Right renal cortex interstitium (tissue), 3 donors: Measurements from ENCODE around the gene ZNF468. TPM values are rescaled to one million over a fixed set of nuclear protein-coding genes. Genes with fewer than 3 reads are reported as not detected.
"Not testable (repeated sequence)": the region's sequence is repeated elsewhere in the genome, so short reads cannot be mapped to it uniquely, and the experiment has no call there.

Experiments
- DNase-seq, 3 donors: peaks; one replicate each; pipeline ENCODE4 v3.0.0-alpha.2; 2013; ENCODE audit warnings: low read depth in 3 of 3, low spot score in 2 of 3
- polyA plus RNA-seq, 3 donors: library from polyadenylated mRNA; unstranded; fragments of 120-200 nt; gene quantifications; one replicate each; pipeline ENCODE4 v1.2.1, GENCODE V29; 2013; ENCODE audit not compliant: insufficient read length in 3 of 3

ZNF468 gene
- 10 to 100 TPM; 35.2 to 36.3 (median 35.5) TPM for polyA plus RNA-seq

DNA sequence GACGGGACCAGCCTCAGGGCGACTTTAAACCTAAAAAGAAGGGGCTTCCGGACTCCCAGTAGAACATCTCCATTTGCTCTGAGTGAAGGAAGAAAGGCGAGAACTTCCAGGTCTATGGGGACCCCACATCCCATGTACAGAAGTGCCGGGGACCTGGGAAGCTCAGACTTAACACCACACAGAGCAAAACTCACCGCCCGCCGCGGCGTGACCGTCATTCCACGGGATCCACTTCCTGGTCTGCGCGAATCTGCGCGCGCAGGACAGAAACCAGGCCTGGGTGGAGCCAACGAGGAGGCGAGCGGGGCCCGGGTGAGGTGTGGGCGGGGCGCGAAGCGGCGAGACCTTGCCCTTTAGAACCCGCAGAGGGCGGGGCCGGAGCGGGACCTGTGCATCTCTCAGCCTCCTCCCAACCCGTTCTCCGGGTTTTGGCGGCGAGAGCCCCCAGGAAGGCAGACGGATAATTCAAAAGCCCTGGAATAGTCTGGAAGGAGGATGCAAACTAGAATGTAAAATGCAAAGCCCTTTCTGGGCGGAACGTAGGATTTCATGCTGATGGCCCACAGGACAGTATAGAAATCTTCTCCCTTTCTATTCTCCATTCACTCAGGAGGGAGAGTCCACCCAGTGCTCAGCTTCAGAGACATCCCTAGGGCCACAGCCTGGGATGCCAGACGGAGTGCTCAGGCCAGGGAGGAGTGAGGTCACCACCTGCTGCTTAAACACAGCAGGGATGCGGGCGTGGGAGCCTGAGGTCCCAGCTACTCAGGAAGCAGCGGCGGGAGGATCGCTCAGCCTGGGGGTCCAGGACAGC is at the start of gene ZNF468:
Gene ZNF468, minus strand, starts transcription at position 242 of the 814 bp plus-strand sequence. CDS start 3,347 bp downstream, outside the sequence.
- peak in 2 of 3 donors; percentile 25 to 47 for DNase-seq

DNA sequence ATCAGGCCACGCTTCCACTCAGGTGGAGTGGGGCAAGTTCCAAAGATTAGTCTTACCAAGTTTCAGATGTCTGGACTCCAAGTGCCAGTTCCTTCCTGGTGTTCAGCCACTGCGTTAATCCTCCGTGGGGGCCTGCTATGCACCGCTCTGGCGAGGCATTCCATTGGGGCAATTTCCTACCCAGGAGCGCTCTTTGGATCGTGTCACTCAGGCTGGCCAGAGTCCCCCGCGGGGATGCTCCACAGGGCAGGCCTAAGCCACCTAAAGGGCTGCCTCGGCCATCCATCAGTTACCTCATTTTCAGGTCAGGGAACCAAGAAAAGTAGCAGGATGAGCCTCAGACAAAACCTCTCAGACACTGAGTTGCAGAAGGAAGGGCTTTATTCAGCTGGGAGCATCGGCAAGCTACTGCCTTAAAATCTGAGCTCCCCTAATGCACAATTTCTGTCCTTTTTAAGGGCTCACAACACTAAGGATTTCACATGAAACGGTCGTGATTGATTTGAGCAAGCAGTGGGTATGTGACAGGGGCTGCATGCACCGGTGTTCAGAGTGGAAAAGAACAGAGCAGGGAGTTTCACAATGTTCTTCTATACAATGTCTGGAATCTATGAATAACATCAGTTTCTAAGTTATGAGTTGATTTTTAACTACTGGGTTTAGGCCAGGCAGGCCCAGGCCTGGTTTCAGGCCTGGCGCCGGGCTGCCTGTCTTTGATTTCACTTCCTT is 46.8 kb upstream of the ZNF468 start:
- not testable (repeated sequence) for DNase-seq

DNA sequence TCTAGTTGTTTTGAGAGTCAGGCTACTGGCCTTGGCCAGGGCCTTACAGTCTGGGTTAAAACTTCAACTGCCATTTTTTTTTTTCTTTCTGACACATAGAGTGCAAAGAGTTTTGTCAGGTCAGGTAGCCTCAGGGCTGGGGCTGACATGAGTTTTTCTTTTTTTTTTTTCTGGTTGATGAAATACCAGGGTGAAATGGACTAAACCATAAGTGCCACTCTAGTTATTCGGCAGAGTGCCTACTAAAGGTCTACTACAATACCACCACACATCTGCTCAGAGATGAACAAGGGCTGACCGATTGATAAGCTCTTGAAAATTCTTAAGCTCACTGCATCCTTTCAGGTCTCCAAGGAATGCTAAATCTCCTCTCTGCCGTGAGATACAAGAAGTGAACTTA is 44.4 kb upstream of the ZNF468 start:
- DNase-seq, result no peak

DNA sequence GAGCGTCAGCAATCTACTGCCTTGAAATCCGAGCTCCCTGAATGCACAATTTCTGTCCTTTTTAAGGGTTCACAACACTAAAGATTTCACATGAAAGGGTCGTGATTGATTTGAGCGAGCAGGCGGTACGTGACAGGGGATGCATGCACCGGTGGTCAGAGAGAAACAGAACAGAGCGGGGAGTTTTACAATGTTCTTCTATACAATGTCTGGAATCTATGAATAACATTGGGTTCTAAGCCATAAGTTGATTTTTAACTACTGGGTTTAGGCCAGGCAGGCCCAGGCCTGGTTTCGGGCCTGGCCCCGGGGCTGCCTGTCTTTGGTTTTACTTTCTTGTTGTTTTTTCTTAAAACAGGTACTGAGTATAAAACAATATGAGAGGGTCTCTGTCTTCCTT is 41.2 kb upstream of the ZNF468 start:
- DNase-seq, result not testable (repeated sequence)

DNA sequence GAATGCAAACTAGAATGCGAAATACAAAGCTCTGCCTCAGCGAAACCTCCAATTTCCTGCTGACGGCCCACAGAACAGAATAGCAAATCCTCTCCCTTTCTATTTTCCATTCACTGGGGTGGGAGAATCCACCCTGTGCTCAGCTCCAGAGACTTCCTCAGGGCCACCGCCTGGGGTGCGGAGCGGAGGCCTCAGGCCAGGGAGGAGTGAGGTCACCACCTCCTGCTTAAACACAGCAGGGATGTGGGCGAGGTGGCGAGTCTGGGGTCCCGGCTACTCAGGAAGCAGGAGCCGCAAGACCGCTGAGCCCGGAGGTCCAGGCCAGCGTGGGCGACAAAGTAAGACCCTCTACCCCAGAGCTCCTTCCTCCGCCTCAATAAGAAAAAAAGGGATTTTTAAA is 40.7 kb upstream of the ZNF468 start:
- DNase-seq, result no peak

DNA sequence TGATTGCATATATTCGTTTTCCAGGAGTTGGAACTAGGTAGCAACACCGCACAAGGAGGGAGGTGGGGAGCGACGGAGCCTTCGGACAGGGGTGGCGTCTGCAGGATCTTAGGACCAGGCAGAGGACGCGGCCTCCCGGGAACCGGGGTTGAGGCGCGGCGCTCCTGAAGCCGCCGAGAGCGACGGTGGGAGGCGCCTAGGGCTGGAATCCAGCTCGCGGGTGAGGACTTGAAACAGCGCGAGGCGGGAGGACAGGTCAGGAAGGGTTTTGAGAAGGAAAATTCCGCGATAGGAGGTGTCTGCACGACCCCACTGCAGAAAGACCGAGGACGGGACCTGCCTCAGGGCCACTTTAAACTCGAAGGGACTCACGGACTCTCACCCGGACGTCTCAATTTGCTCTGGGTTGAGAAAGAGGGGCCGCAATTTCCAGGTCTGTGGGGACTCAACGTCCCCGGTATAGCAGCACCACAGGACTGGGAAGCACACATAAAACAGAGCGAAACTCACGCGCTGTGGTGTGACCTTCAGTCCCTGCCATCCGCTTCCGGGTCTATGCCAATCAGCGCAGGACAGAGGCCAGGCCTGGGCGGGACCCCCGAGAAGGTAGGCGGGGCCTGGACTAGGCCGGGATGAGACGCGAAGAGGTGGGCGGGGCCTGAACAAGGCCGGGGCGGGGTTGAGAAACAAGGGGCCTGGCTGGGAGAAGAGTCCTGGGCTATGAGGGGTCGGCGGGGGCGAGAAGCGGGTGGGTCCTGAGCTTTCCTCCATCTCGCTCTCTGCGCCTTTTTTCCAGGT is 39.9 kb upstream of the ZNF468 start, which contains the start of gene ZNF320:
Gene ZNF320, minus strand, starts transcription at position 498 of the 798 bp plus-strand sequence. CDS start 7,380 bp downstream, outside the sequence.
- DNase-seq, result peak; percentile 81 to 92 (median 89)

DNA sequence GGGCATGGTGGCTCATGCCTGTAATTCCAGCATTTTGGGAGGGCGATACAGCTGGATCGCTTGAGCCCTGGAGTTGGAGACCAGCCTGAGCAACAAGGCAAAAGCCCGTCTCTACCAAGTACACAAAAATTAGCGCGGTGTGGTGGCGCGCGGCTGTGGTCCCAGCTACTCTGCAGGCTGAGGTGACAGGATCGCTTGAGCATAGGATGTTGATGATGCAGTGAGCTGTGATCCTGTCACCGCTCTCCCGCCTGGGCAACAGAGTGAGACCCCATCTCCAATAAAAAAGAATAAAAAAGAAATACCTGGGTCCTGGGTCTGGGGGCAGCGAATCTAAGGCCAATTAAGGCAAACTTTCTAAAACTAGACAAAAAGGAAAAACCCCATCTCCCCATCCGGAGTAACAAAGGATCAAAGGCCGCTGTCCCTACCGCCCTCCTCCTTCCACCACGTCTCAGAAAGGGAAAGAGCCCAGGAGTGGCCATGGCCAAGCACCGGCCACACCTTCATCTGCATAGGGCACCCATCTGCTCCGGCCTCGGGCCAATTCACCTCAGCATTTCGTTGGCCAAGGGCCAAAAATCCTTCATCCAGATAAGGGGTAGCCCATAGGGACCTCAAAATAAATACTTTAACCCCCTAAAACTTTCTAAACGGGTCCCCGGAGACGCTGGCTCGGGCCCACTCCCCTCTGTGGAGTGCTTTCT is 39.2 kb upstream of the ZNF468 start:
- peak in 2 of 3 donors; percentile 4 to 21 for DNase-seq

DNA sequence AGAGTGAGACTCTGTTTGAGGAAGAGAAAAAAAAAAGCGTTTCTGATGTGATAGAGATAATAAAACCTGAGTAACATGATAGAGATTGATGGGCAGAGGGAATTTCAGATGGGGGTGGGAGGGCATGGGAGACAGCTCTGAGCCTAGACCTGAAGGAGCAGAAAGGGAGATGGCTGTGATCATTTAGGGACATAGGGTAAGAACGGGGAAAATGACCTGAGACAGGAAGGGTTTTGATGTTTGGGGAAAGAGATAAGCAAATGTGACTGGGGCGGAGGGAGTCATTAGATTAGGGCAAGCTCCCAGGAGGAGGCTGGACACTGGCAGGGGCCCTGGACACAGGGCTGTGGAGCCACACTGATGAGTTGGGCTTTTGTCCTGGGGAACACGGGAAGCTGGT is 33.9 kb upstream of the ZNF468 start:
- DNase-seq, result no peak

DNA sequence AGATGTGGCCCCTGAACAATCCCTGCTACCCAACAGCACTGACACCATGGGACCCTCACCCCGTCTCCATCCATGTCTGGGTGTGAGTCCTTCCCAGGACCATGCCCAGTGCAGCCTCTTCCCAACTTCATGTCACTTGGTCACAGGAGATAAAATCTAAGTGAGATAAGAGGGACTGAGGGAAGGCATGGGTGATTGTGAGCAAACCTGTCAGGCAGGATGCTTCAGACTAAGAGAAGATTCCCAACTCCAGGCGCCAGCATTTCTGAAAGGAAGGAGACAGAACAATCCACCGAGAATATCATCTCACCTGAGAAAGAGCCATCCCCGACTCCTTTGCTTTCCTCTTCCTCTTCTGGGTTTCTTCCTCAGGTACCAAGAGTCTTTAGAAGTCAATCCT is 32.5 kb upstream of the ZNF468 start:
- no peak for DNase-seq

DNA sequence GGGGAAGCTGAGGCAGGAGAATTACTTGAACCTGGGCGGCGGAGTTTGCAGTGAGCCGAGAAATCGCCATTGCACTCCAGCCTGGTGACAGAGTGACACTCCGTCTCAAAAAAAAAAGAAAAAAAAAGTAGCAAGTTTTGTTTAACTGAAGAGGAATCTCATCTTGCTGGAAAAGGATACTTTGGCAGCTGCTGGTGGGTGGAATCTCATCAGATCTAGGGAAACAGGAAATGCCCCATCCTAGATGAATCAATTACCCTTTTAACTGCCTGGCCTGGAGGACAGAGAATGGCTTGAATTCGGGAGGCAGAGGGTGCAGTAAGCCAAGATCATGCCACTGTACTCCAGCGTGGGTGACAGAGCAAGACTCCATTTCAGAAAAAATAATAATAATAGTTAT is 31.7 kb upstream of the ZNF468 start:
- no peak for DNase-seq

DNA sequence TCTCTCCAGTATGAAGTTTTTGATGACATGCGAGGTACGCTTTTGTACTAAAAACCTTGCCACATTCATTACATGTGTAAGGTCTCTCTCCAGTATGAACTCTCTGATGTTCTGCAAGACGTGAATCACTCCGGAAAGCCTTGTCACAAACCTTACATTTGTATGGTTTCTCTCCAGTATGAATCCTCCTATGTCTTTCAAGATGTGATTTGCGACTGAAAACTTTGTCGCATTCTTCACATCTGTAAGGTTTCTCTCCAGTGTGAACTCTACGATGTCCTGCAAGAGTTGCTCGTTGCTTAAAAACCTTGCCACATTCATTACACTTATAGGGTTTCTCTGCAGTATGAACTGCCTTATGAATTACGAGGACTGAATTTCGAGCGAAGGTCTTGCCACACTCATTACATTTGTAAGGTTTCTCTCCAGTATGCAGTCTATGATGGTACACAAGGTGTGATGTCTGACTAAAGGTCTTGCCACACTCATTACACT is 23.5 kb upstream of the ZNF468 start:
- DNase-seq, result no peak

DNA sequence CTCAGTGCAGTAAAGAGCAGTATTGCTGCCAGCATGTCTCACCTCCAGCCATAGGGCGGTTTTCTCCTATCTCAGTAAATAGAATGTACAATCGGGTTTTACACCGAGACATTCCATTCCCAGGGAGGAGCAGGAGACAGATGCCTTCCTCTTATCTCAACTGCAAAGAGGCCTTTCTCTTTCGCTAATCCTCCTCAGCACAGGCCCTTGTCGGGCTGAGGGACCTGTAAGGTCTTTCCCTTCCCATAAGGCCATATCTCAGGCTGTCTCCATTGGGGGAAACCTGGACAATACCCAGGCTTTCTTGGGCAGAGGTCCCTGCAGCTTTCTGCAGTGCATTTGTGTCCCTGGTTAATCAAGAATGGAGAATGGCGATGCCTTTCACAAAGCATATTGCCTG is 15.6 kb upstream of the ZNF468 start:
- DNase-seq, result not testable (repeated sequence)

DNA sequence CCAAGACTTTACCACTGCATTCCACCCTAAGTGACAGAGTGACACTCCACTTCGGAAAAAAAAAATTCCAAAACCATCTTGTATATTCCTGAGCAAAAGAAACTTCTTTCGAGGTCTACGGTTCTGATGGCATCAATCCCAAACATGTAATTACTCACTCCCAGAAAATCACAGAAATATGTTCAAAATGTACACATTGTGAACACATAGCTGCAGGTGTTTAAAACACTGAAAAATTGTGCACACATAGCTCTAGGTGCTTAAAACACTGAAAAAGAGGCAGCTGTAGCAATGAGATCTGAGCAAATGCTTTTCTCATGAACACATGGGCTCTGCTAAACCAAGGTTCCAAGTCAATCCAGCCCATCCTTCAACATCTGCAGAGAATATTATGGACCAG is 14.0 kb upstream of the ZNF468 start:
- no peak for DNase-seq

DNA sequence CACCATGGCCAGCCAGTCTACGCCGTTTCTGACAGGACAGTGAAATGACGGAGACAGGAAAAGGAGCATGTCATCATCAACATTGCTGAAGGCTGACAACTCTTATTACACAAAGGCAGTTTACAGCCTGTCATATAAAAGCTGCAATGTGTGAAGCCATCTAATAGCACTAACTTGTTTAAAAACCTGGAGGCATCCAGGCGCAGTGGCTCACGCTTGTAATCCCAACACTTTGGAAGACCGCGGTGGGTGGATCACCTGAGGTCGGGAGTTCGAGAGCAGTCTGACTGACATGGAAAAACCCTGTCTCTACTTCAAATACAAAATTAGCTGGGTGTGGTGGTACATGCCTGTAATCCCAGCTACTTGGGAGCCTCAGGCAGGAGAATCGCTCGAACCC is 10.6 kb upstream of the ZNF468 start:
- DNase-seq, result not testable (repeated sequence)

DNA sequence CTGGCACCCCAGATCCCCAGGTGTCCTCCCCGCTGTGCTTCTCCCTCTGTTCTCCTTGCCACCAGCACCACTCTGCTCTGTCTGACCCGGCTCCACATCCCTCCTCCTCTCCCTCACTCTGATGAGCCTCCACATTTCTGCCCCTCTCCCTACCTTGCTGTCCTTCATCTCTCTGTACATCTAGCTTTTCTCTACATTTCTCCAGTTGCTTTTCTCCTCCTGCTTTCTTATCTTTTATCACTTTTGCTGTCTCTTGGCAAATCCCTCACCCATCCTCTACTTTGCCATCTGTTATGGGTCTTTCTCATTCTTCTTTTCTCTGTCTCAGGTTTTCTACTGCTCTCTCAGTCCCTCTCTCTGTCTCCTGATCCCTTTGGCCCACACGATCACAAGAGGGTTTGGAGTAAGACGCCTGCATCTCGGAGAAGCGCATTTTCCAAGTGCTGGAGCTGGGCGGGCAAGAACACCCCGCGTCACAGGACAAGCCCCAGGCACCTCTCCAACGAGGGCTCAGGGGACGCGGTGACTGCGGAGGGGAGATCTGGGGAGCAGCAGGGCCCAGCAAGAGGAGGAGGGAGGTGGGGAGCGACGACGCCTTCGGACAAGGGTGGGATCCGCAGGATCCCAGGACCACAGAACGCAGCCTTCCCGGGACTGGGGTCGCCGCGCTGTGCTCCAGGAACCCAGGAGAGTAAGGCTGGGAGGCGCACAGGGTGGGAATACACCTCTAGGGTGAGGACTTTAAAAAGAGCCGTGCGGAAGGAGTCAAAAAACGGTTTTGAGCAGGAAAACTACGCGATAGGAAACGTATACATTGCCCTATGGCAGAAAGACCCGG is 660 bp downstream of the ZNF468 start:
- not testable (repeated sequence) for DNase-seq

DNA sequence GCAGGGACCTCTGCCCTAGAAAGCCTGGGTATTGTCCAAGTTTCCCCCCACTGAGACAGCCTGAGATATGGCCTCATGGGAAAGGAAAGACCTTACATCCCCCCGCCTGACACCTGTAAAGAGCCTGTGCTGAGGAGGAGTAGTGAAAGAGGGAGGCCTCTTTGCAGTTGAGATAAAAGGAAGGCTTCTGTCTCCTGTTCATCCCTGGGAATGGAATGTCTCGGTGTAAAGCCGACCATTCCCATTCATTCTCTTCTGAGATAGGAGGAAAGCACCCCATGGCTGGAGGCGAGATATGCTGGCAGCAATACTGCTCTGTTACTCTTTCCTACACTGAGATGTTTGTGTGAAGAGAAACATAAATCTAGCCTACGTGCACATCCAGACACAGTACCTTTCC is 10.1 kb downstream of the ZNF468 start:
- DNase-seq, result not testable (repeated sequence)

DNA sequence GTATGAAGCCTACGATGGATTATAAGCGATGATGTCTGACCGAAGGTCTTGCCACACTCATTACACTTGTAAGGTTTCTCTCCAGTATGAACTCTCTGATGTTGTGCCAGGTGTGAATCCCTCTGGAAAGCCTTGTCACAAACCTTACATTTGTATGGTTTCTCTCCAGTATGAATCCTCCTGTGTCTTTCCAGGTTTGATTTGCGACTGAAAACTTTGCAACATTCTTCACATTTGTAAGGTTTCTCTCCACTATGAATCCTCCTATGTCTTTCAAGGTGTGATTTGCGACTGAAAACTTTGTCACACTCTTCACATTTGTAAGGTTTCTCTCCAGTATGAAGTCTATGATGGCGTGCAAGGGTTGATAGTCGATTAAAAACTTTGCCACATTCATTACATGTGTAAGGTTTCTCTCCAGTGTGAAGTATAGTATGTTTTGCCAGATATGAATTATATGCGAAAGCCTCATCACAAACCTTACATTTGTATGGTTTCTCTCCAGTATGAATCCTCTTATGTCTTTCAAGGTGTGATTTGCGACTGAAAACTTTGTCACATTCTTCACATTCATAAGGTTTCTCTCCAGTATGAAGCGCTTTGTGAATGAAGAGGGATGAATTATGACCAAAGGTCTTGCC is 16.5 kb downstream of the ZNF468 start:
- not testable (repeated sequence) for DNase-seq

DNA sequence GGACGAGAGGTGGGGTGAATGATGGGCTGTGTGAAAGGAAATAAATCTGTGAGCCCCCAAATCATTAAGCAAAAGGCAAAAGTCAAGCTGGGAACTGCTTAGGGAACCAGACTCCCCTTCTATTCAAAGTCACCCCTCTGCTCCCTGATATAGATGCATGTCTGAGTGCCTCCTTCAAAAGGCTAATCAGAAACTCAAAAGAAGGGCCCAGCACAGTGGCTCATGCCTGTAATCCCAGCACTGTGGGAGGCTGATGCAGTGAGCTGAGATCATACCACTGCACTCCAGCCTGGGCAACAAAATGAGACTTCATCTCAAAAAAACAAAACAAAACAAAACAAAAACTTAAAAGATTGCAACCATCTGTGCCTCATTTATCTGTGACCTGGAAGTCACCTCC is 23.1 kb downstream of the ZNF468 start:
- DNase-seq, result not testable (repeated sequence)

DNA sequence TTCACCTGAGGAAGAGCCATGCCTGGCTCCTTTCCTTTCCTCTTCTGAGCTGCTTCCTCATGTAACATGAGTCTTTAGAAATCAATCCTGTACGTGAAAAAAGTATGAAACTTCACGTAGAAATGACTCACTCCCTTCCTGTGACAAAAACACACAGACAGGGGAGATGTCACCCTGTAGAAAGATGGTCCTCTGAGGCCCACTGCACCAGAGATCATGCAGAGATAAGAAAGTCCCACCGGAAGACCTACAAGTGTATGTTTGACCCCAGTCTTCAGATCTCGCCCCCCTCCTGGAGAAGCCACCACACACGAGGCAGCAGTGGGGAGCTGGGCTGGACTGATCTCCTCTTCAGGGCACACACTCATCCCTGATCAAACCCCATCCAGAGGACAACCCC is 23.9 kb downstream of the ZNF468 start:
- not testable (repeated sequence) for DNase-seq
